ENCODE data around the gene ROR2.

- no peak for TF ChIP-seq CTCF (IDR thresholded peaks at IDR 0.05)
- TF ChIP-seq POLR2A (IDR thresholded peaks at IDR 0.05): no peak
Observed at GRCh38 chr9:91818647-91819403, 131.2 kb downstream of the ROR2 start.
